Mucosa of rectum (tissue), 2 donors: ENCODE measurements around the gene PALLD.

Source experiments
- H3K27ac ChIP-seq, 2 donors: one replicate each; pipeline ENCODE4 v1.7.0; 2013; ENCODE audit warnings: inconsistent platforms in 2 of 2, low read depth in 2 of 2, low read length in 2 of 2
- H3K27me3 ChIP-seq, 2 donors: one replicate each; pipeline ENCODE4 v1.7.0; 2013; ENCODE audit warnings: low read length in 2 of 2; ENCODE audit not compliant: control insufficient read depth in 2 of 2, insufficient read depth in 2 of 2
- H3K36me3 ChIP-seq, 2 donors: one replicate each; pipeline ENCODE4 v1.7.0; 2013; ENCODE audit warnings: low read length in 2 of 2; ENCODE audit not compliant: control insufficient read depth in 2 of 2, insufficient read depth in 2 of 2
- H3K4me1 ChIP-seq, 2 donors: one replicate each; pipeline ENCODE4 v1.7.0; 2013; ENCODE audit warnings: low read length in 2 of 2, mild to moderate bottlenecking in 1 of 2; ENCODE audit not compliant: control insufficient read depth in 2 of 2, insufficient read depth in 2 of 2
- H3K4me3 ChIP-seq, 2 donors: one replicate each; pipeline ENCODE4 v1.7.0; 2013; ENCODE audit warnings: low read length in 2 of 2
- H3K9ac ChIP-seq, 2 donors: one replicate each; pipeline ENCODE4 v1.7.0; 2013; ENCODE audit warnings: low read length in 2 of 2, low read depth in 1 of 2, mild to moderate bottlenecking in 1 of 2
- H3K9me3 ChIP-seq, 2 donors: one replicate each; pipeline ENCODE4 v1.7.0; 2013; ENCODE audit warnings: low read length in 2 of 2; ENCODE audit not compliant: control insufficient read depth in 2 of 2
- donor health status: healthy.
- donor health status: Normal muscosa, but diverticular disease.

The PALLD gene

DNA sequence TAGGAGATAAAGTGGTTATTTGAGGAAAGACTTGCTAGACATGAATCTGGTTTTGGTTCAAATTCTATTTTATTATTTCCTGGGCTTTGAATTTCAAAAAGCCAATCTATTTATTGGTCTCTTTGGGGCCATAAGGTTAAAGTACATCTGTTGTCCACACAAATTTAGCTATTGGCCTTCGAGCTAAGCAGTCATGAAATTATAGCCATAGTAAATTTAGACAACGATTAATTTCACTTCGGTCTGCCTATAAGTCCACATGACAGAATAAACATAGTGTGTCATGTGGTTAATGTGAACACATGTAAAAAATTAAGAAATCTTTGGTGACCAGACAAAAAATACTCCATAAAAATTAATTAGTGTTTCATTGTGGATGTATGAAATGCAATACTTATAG, 161.9 kb downstream of the PALLD start:
- H3K9ac ChIP-seq: no peak overlapping the region
- peaks cover 9 to 27% of the 10 kb centered on the region in 2 donors for H3K4me1 ChIP-seq
- H3K36me3 ChIP-seq: no peaks in the 10 kb centered on the region
- H3K9me3 ChIP-seq: no peaks in the 10 kb centered on the region
- no peaks in the 10 kb centered on the region for H3K27me3 ChIP-seq
- no peak overlapping the region for H3K27ac ChIP-seq
- no peak overlapping the region for H3K4me3 ChIP-seq

DNA sequence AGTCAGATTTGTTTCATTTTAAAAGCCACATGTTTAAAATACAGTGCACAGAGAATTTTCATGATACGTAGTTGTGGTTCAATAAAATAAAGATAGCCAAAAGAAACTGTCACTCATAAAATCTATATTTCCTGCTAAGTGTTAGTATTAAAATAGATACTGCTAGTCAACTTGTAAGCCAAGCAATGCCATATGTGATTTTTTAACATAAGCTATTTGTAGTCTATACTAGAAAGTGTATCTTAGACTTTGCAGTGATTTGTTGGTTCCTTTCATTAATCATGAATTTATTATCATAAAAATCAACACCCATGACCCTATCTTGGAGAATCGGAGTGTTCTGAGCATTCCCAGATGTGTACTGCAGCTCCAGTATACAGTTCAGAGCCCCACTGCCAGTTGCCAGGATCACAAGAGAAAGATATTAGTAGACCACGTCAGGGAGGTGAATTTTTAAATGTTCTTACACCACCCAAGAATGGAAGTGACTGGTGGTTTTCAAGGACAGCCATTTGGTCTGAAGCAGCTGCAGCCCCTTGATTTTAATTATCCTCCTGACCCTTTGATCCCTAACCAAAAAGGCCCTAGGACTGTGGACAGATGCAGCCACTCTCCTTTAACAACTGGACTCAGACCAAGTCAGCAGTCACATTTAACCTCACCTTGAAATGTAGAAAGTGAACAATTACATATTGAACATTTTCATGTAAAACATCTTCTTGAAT, 163.1 kb downstream of the PALLD start:
- H3K27ac ChIP-seq: no peak overlapping the region
- H3K9me3 ChIP-seq: no peaks in the 10 kb centered on the region
- no peak overlapping the region for H3K9ac ChIP-seq
- no peak overlapping the region for H3K4me3 ChIP-seq
- H3K4me1 ChIP-seq: peaks cover 10 to 34% of the 10 kb centered on the region in 2 donors
- no peaks in the 10 kb centered on the region for H3K36me3 ChIP-seq
- no peaks in the 10 kb centered on the region for H3K27me3 ChIP-seq

DNA sequence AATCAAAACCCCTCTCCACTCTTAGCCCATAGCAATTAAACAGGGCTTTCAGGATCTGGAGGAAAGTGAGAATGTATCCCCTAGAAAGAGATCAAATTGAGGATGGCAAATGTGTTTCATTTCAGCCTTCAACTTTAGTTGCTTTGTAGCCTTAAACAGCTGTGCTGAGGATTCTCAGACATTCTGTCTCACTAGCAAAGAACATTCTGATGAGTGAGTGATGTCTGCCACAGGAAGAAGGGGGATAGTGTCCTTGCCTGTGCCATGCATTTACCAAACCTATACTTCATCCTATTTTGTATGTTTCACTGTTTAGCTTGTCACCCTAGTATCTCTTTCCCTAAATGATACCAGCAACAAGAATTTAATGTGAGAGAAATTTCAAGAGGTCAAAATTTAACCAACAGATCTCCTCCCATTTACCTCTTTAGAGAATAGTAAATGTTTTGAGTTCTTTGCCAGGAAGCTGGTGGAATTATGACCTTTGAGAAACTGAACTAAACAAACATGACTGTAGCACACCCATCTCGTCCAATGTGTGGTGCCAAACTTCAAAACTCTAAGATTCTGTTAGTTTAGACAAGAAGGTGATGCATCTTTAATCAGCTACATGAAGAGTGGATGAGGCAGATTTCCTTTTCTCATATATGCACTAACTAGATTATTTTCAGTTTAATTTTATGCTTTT, 165.6 kb downstream of the PALLD start:
- H3K4me1 ChIP-seq: peaks cover 7 to 30% of the 10 kb centered on the region in 2 donors
- H3K27ac ChIP-seq: peak overlapping the region; percentile 54 to 63
- no peak overlapping the region for H3K4me3 ChIP-seq
- H3K9me3 ChIP-seq: no peaks in the 10 kb centered on the region
- no peaks in the 10 kb centered on the region for H3K36me3 ChIP-seq
- no peaks in the 10 kb centered on the region for H3K27me3 ChIP-seq
- no peak overlapping the region for H3K9ac ChIP-seq

DNA sequence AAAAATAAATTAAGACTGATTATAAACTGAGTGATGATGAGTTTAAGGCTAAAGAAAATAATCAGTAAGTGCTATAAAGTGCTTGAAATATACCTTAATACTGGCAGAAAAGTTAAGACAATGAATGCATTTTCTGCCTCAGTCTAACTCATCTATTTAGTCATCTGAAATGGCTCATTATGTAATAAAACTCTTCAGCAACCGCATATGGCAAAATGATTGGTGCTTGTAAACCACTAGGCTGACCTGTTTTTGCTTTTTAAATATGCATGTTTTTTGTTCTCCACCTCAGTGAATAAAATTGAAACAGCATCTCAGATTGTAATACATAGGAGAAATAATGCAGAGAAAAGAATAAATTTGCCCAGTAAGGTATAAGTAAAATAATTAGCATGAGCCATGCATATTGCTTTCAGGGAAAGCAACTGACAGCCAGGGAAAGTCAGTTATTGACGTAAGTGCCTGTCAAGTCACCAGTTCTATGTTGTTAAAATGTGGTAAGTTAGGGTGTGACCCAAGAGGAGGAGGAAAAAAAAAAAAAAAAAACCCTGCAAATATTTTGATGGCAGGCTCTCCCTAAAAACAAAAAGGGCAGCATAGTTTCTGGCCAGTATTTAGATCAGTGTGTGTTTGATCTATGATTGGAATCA, 167.5 kb downstream of the PALLD start:
- peak overlapping the region in 1 of 2 donors; percentile 52 for H3K27ac ChIP-seq
- H3K4me1 ChIP-seq: peaks cover 7 to 26% of the 10 kb centered on the region in 2 donors
- H3K9me3 ChIP-seq: no peaks in the 10 kb centered on the region
- H3K4me3 ChIP-seq: no peak overlapping the region
- no peaks in the 10 kb centered on the region for H3K36me3 ChIP-seq
- H3K9ac ChIP-seq: no peak overlapping the region
- H3K27me3 ChIP-seq: no peaks in the 10 kb centered on the region

DNA sequence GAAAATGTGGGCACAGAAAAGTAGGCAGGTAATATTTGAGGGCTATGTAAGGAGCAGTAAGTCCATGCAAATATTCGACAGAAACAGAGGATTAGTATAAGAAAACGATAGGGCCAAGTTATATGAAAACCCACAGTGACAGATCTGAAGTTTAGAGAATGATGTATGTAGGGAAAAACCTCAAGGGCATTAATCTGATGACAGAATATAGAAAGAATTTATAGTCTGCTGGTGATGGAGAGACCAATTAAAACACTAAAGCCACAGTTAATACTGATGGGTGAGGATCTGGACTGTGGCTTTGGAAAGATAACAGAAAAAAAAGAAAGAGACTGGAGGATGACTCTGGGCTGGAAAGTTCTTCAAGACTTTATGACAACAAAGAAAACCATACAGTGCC, 169.7 kb downstream of the PALLD start:
- H3K36me3 ChIP-seq: no peaks in the 10 kb centered on the region
- no peaks in the 10 kb centered on the region for H3K27me3 ChIP-seq
- H3K9ac ChIP-seq: no peak overlapping the region
- peaks cover 3 to 23% of the 10 kb centered on the region in 2 donors for H3K4me1 ChIP-seq
- H3K27ac ChIP-seq: no peak overlapping the region
- no peak overlapping the region for H3K4me3 ChIP-seq
- no peaks in the 10 kb centered on the region for H3K9me3 ChIP-seq

DNA sequence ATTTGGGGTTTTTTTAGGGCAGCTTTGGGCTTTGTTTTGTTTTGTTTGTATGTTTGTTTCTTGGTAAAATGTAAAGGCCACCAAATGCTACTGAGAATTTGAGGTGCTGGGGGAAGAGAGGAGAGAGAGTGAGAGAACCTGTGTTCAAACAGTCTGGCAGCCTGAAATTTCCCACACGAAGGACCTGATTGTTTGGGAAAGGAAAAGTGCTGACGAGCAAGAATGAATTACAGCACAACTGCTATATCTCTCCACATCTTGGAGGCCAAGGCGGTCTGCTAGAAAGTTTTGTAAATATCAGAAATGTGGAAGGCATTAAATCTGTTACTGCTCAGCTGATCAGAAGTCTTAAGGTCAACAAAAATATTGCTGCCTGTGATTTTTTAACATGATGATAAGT, 170.5 kb downstream of the PALLD start:
- Histone ChIP-seq H3K4me1 (peaks cover 3 to 16% of the 10 kb centered on the region in 2 donors), H3K4me3 (no peak overlapping the region), H3K27ac (no peak overlapping the region), H3K9ac (no peak overlapping the region), H3K36me3 (no peaks in the 10 kb centered on the region), H3K9me3 (no peaks in the 10 kb centered on the region), H3K27me3 (no peaks in the 10 kb centered on the region)

DNA sequence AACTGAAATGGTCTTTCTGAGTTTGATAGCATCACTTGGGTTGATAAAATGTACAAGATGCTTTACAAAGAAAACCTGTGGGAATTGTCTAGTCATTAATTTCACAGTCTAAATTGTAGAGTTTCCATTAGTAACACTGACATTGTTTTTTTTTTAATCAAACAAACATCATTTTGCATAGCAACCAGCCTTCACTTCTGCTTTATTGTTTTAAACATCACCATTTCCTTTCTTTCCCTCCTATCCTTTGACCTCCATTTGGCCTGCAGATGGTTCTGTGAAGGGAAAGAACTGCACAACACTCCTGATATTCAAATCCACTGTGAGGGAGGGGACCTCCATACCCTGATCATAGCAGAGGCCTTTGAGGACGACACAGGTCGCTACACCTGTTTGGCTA, 171.1 kb downstream of the PALLD start:
- Histone ChIP-seq H3K4me1 (peaks cover 3 to 13% of the 10 kb centered on the region in 2 donors), H3K27me3 (no peaks in the 10 kb centered on the region), H3K4me3 (no peak overlapping the region), H3K27ac (no peak overlapping the region), H3K9me3 (no peaks in the 10 kb centered on the region), H3K36me3 (peaks cover 0 to 3% of the 10 kb centered on the region in 2 donors), H3K9ac (no peak overlapping the region)

DNA sequence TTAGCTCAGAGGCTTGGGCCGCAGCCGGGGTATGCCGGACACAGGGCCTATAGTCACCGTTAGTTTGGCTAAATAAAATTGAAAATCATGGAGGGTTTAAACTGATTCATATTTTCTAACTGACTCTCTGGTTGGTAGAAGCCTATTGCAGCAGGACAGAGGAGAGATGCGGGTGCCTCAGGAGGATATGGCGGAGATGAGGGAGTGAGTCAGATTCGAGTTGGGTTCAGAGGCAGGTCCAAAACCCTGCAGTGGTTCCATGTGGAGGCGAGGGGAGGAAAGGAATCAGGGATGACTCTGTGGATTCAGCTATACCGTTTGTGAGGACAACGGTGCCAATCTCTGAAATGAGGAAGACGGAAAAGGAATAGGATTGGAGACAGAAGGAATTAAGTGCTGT, 176.6 kb downstream of the PALLD start:
- H3K9me3 ChIP-seq: no peaks in the 10 kb centered on the region
- peaks cover 0 to 17% of the 10 kb centered on the region in 2 donors for H3K36me3 ChIP-seq
- H3K4me3 ChIP-seq: no peak overlapping the region
- H3K27ac ChIP-seq: no peak overlapping the region
- no peaks in the 10 kb centered on the region for H3K4me1 ChIP-seq
- H3K27me3 ChIP-seq: no peaks in the 10 kb centered on the region
- H3K9ac ChIP-seq: no peak overlapping the region

DNA sequence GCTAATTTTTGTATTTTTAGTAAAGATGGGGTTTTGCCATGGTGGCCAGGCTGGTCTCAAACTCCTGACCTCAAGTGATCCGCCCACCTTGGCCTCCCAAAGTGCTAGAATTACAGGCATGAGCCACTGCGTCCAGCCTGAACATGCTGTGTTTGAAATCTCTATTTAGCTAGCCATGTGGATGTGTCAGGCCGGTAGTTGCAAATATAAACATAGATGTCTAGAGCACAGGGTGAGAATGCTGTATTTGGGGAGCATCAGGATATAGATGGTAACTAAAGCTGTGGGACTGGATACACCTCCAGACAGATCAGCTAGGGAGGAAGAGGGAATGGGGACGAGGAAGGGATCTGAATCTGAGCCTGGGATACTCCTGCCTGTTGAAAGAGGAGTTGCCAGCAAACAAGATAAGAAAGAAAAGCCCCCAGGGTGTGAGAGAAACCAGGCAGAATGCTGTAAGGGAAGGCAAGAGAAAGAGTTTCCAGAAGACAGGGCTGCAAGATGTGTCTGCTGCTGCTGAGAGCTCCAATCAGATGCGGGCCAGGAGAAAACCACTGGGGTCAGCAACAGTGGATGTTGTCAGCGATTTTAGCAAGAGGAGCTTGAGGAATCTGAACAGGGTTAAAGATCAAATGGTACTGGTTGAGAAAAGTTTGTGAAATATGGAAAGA, 177.4 kb downstream of the PALLD start:
- no peak overlapping the region for H3K27ac ChIP-seq

DNA sequence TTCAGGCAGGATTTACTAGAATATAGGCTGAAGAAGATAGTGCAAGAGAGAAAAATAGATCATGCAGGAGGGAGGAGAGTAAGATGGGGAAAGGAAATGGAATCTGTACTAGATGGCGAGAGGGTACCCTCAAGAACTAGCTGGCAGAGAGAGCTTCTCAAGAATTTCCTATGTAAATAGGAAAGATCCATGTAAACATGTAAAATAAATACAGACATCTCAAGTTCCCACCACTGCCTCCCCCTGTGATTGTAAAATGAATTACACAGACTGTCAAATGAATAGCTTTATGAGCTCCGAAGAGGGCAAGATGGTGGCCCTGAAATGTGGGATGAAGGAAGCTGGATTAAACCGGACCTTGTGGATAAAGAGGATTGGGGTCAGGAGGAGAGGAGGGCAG, 178.0 kb downstream of the PALLD start:
- no peaks in the 10 kb centered on the region for H3K4me1 ChIP-seq
- H3K27ac ChIP-seq: no peak overlapping the region
- no peak overlapping the region for H3K4me3 ChIP-seq
- no peaks in the 10 kb centered on the region for H3K27me3 ChIP-seq
- H3K9me3 ChIP-seq: no peaks in the 10 kb centered on the region
- no peak overlapping the region for H3K9ac ChIP-seq
- peaks cover 0 to 20% of the 10 kb centered on the region in 2 donors for H3K36me3 ChIP-seq

More for the DNA sequence above, 177.4 kb downstream of the PALLD start:
- Histone ChIP-seq H3K36me3 (peaks cover 0 to 20% of the 10 kb centered on the region in 2 donors), H3K9ac (no peak overlapping the region), H3K4me1 (no peaks in the 10 kb centered on the region), H3K9me3 (no peaks in the 10 kb centered on the region), H3K27me3 (no peaks in the 10 kb centered on the region), H3K4me3 (no peak overlapping the region)
